OCI-LY1 (cell line): ENCODE results near the gene SLC10A6.

Experiments used
- H2AFZ ChIP-seq: fragments of 200-600 bp; sonication (generic), shearing (Covaris generic); 2 replicates; pipeline ENCODE4 v1.6.0; 2014; ENCODE audit warnings: antibody characterized with exemption, mild to moderate bottlenecking, low read length
- H3F3A ChIP-seq: fragments of 200-600 bp; sonication (generic), shearing (Covaris generic); 2 replicates; pipeline ENCODE4 v1.6.0; 2014; ENCODE audit warnings: mild to moderate bottlenecking, antibody characterized with exemption, low read length, moderate library complexity; ENCODE audit not compliant: insufficient read depth
- H3K27ac ChIP-seq: fragments of 200-600 bp; sonication (generic); 2 replicates; pipeline ENCODE4 v1.5.1; 2014; ENCODE audit warnings: low read length, mixed run types, mild to moderate bottlenecking, low read depth; ENCODE audit not compliant: poor library complexity, severe bottlenecking
- H3K27me3 ChIP-seq: fragments of 200-600 bp; sonication (generic); 2 replicates; pipeline ENCODE4 v1.6.0; 2014; ENCODE audit warnings: antibody characterized with exemption, mild to moderate bottlenecking, low read length, moderate library complexity; ENCODE audit not compliant: insufficient read depth
- H3K36me3 ChIP-seq: fragments of 200-600 bp; sonication (generic); 2 replicates; pipeline ENCODE4 v1.6.1; 2014; ENCODE audit warnings: mild to moderate bottlenecking, antibody characterized with exemption, low read length, moderate library complexity, mixed read lengths; ENCODE audit not compliant: insufficient read depth
- H3K4me1 ChIP-seq: fragments of 200-600 bp; sonication (generic); 2 replicates; pipeline ENCODE4 v1.5.1; 2014; ENCODE audit warnings: mild to moderate bottlenecking, low read length, moderate library complexity; ENCODE audit not compliant: insufficient read depth, severe bottlenecking
- H3K4me2 ChIP-seq: fragments of 200-600 bp; sonication (generic), shearing (Covaris generic); 2 replicates; pipeline ENCODE4 v1.6.1; 2014; ENCODE audit warnings: low read length
- H3K4me3 ChIP-seq: fragments of 200-600 bp; sonication (generic); 2 replicates; pipeline ENCODE4 v1.5.1; 2014; ENCODE audit warnings: low read length, low read depth, mild to moderate bottlenecking, mixed read lengths; ENCODE audit not compliant: poor library complexity, severe bottlenecking
- H3K79me2 ChIP-seq: fragments of 200-600 bp; shearing (Covaris generic); 2 replicates; pipeline ENCODE4 v1.6.1; 2016; ENCODE audit warnings: mixed run types, low read length, mixed read lengths; ENCODE audit not compliant: insufficient read depth
- H3K9ac ChIP-seq: fragments of 200-600 bp; sonication (generic), shearing (Covaris generic); 2 replicates; pipeline ENCODE4 v1.6.1; 2014; ENCODE audit warnings: mild to moderate bottlenecking, low read length, mixed read lengths
- H3K9me2 ChIP-seq: fragments of 200-600 bp; sonication (generic), shearing (Covaris generic); 2 replicates; pipeline ENCODE4 v1.6.1; 2014; ENCODE audit warnings: low read depth, mild to moderate bottlenecking, low read length, mixed read lengths
- H3K9me3 ChIP-seq: fragments of 200-600 bp; shearing (Covaris generic); 2 replicates; pipeline ENCODE4 v1.6.1; 2014; ENCODE audit warnings: low read length, mixed read lengths
- H4K20me1 ChIP-seq: fragments of 200-600 bp; sonication (generic), shearing (Covaris generic); 2 replicates; pipeline ENCODE4 v1.6.0; 2016; ENCODE audit warnings: mild to moderate bottlenecking, low read length; ENCODE audit not compliant: insufficient read depth
- EZH2 ChIP-seq: fragments of 200-600 bp; sonication (generic), shearing (Covaris generic); IDR thresholded peaks from 2 replicates; pipeline ENCODE4 v1.8.0; 2017; ENCODE audit warnings: borderline replicate concordance, mixed run types, mild to moderate bottlenecking, antibody characterized with exemption, low read length, moderate library complexity, mixed read lengths
- TF ChIP-seq, protein P1 (sequence below): fragments of 200-600 bp; sonication (generic), shearing (Covaris generic); IDR thresholded peaks from 2 replicates; pipeline ENCODE4 v1.5.1; 2017; ENCODE audit warnings: mild to moderate bottlenecking, antibody characterized with exemption, low read length, moderate library complexity, mixed read lengths

Gene SLC10A6

DNA sequence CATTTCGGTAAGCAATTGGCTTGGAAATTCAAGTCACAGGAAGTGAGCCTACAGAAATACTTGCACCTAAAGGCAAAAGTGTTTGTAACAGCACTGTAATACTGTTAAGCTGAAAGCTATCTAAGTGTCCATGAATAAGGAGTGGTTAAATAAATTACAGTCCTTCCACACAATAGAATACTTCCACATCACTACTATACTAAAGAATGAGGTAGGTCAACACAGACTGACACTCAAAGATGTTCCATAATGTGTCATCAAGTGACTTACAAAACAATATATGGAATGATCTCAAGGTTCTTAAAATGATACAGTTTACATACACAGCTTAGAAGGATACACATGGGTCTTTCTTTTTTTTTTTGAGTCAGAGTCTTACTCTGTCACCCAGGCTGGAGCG is 27.0 kb downstream of the SLC10A6 start:
- Histone ChIP-seq H3K9ac (no peak overlapping the region), H3K4me1 (no peaks in the 10 kb centered on the region), H4K20me1 (no peaks in the 10 kb centered on the region), H3K27me3 (no peaks in the 10 kb centered on the region), H3K9me3 (no peaks in the 10 kb centered on the region), H2AFZ (no peak overlapping the region), H3K4me2 (no peak overlapping the region), H3K36me3 (no peaks in the 10 kb centered on the region), H3K27ac (no peak overlapping the region), H3K4me3 (no peak overlapping the region), H3K79me2 (no peaks in the 10 kb centered on the region), H3F3A (no peaks in the 10 kb centered on the region), H3K9me2 (no peaks in the 10 kb centered on the region)
- TF ChIP-seq, protein P1, sequence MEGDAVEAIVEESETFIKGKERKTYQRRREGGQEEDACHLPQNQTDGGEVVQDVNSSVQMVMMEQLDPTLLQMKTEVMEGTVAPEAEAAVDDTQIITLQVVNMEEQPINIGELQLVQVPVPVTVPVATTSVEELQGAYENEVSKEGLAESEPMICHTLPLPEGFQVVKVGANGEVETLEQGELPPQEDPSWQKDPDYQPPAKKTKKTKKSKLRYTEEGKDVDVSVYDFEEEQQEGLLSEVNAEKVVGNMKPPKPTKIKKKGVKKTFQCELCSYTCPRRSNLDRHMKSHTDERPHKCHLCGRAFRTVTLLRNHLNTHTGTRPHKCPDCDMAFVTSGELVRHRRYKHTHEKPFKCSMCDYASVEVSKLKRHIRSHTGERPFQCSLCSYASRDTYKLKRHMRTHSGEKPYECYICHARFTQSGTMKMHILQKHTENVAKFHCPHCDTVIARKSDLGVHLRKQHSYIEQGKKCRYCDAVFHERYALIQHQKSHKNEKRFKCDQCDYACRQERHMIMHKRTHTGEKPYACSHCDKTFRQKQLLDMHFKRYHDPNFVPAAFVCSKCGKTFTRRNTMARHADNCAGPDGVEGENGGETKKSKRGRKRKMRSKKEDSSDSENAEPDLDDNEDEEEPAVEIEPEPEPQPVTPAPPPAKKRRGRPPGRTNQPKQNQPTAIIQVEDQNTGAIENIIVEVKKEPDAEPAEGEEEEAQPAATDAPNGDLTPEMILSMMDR: no peak
- no peak for TF ChIP-seq EZH2

DNA sequence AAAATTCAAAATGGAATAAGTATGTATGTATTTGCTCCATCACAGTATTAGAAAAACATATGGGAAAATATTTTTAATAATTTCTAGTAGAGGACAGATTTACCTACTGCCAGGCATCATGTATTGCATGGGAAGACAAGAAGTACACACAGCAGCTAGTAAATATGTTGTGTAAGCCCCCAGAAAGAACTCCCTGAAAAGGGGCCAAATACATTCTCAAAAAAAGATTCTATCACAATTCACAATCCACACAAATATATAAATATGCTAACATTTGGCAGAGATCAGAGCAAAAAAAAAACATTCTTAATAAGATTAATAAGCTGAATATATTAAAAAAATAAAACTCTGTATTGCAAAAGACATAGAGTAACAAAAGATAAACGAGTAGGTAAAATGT is 28.0 kb downstream of the SLC10A6 start:
- Histone ChIP-seq H2AFZ (no peak overlapping the region), H3K9me3 (no peaks in the 10 kb centered on the region), H3K36me3 (no peaks in the 10 kb centered on the region), H3K79me2 (no peaks in the 10 kb centered on the region), H3F3A (no peaks in the 10 kb centered on the region), H3K4me3 (no peak overlapping the region), H4K20me1 (no peaks in the 10 kb centered on the region), H3K27ac (no peak overlapping the region), H3K4me2 (no peak overlapping the region), H3K27me3 (no peaks in the 10 kb centered on the region), H3K9ac (no peak overlapping the region), H3K9me2 (no peaks in the 10 kb centered on the region), H3K4me1 (no peaks in the 10 kb centered on the region)
- no peak for TF ChIP-seq EZH2
- TF ChIP-seq, protein P1: no peak

DNA sequence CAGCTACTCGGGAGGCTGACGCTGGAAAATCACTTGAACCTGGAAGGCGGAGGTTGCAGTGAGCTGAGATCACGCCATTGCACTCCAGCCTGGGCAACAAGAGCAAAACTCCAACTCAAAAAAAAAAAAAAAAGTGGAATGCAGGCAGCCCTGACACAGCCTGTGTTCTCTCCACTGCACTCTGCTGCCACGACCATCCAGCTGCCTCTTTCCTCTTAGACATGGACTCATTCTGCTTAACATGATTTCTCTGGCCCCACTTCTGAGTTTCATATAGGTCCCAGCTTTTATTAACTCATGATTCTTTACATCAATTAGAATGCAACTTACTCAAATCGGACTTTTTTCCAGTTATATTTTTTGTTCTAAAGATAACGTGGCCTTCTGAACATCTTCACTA is 29.6 kb downstream of the SLC10A6 start:
- H3K4me2 ChIP-seq: no peak overlapping the region
- no peaks in the 10 kb centered on the region for H3K4me1 ChIP-seq
- H3K9ac ChIP-seq: no peak overlapping the region
- H3K9me3 ChIP-seq: 0 out of 2 replicates have a peak, but pooled peaks cover 2% of the 10 kb centered on the region
- H3F3A ChIP-seq: no peaks in the 10 kb centered on the region
- H3K9me2 ChIP-seq: no peaks in the 10 kb centered on the region
- H3K27ac ChIP-seq: no peak overlapping the region
- no peak overlapping the region for H3K4me3 ChIP-seq
- no peaks in the 10 kb centered on the region for H3K79me2 ChIP-seq
- no peaks in the 10 kb centered on the region for H3K27me3 ChIP-seq
- H2AFZ ChIP-seq: no peak overlapping the region
- H3K36me3 ChIP-seq: no peaks in the 10 kb centered on the region
- no peaks in the 10 kb centered on the region for H4K20me1 ChIP-seq
- no peak for TF ChIP-seq EZH2
- TF ChIP-seq, protein P1: no peak
